DOHH2 (cell line): ENCODE results near the gene ALPK1.

Experiments
- H3F3A ChIP-seq: fragments of 200-600 bp; sonication (generic), shearing (Covaris generic); 2 replicates; pipeline ENCODE4 v1.6.0; 2016; ENCODE audit warnings: antibody characterized with exemption, mild to moderate bottlenecking; ENCODE audit not compliant: control insufficient read depth, insufficient read depth
- H3K27ac ChIP-seq: fragments of 200-600 bp; sonication (generic); 2 replicates; pipeline ENCODE4 v1.5.1; 2014; ENCODE audit warnings: low read depth, mild to moderate bottlenecking, low read length, moderate library complexity
- H3K27me3 ChIP-seq: fragments of 200-600 bp; sonication (generic); 2 replicates; pipeline ENCODE4 v1.6.1; 2014; ENCODE audit warnings: mild to moderate bottlenecking, low read length, mixed read lengths; ENCODE audit not compliant: control insufficient read depth
- H3K36me3 ChIP-seq: fragments of 200-600 bp; sonication (generic); 2 replicates; pipeline ENCODE4 v1.6.1; 2014; ENCODE audit warnings: mild to moderate bottlenecking, low read length, moderate library complexity, mixed read lengths; ENCODE audit not compliant: control insufficient read depth
- H3K4me1 ChIP-seq: fragments of 200-600 bp; sonication (generic); 2 replicates; pipeline ENCODE4 v1.6.1; 2014; ENCODE audit warnings: mild to moderate bottlenecking, low read length, mixed read lengths; ENCODE audit not compliant: control insufficient read depth
- H3K4me2 ChIP-seq: fragments of 200-600 bp; sonication (generic); 2 replicates; pipeline ENCODE4 v1.6.0; 2014; ENCODE audit warnings: mild to moderate bottlenecking, low read length, moderate library complexity
- H3K4me3 ChIP-seq: fragments of 200-600 bp; sonication (generic); 2 replicates; pipeline ENCODE4 v1.5.1; 2014; ENCODE audit warnings: mild to moderate bottlenecking, low read length, mixed read lengths
- H3K79me2 ChIP-seq: fragments of 200-600 bp; sonication (generic); 2 replicates; pipeline ENCODE4 v1.6.1; 2014; ENCODE audit warnings: mild to moderate bottlenecking, low read length, mixed read lengths; ENCODE audit not compliant: control insufficient read depth
- H3K9me2 ChIP-seq: fragments of 200-600 bp; sonication (generic); replicated peaks from 2 replicates; pipeline ENCODE4 v1.6.1; 2014; ENCODE audit warnings: mild to moderate bottlenecking, low read length, mixed read lengths; ENCODE audit not compliant: control insufficient read depth
- H3K9me3 ChIP-seq: fragments of 200-600 bp; sonication (generic); 2 replicates; pipeline ENCODE4 v1.6.1; 2014; ENCODE audit warnings: antibody characterized with exemption, low read length, mixed read lengths; ENCODE audit not compliant: control insufficient read depth, insufficient read depth
- H4K20me1 ChIP-seq: fragments of 200-600 bp; sonication (generic); 2 replicates; pipeline ENCODE4 v1.6.0; 2014; ENCODE audit warnings: low read depth, mild to moderate bottlenecking, antibody characterized with exemption, low read length, moderate library complexity; ENCODE audit not compliant: control insufficient read depth, insufficient read depth
- EZH2phosphoT487 ChIP-seq: fragments of 200-600 bp; sonication (generic); IDR thresholded peaks from 2 replicates; pipeline ENCODE4 v1.6.1; 2017; ENCODE audit warnings: borderline replicate concordance, mild to moderate bottlenecking, antibody characterized with exemption, low read length, moderate library complexity, mixed read lengths
- TF ChIP-seq, protein P1 (sequence below): fragments of 200-600 bp; sonication (generic); IDR thresholded peaks from one replicate; pipeline ENCODE4 v1.5.1; 2014; ENCODE audit warnings: antibody characterized with exemption, mild to moderate bottlenecking, low read depth, low read length; ENCODE audit not compliant: poor library complexity, severe bottlenecking

ALPK1 gene

DNA sequence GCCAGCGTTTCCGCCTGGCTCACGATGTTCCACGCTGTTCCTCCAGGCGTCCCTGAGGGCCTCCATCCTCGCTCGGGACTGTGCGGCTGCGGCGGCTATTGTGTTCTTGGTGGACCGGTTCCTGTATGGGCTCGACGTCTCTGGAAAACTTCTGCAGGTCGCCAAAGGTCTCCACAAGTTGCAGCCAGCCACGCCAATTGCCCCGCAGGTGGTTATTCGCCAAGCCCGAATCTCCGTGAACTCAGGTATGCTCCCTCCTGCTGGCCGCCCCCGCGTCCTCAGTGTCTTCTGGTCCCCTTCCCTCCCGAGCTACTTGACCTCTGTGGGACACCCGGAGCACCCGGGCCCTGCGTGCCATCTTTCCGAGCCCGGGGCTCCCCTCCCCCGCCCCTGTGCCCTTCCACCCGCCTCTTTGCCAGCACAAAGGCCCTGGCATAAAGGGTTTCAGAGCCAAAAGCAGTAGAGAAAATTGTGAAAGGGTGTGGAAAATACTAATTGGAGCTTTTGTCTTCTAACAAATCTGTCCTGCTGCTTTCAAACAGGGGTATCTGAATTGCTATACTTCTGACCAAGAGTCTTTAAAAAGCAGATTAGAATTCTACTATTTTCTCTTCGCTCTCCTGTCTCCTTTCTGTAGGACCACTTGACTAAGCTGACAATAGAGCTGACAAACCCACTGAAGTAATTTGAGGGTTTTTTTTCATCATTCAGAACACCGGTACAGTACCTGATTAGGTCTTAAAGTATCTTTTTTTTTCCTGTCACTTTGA is 114.8 kb downstream of the ALPK1 start:
- H3K9me2 ChIP-seq = no peaks in the 10 kb centered on the region
- no peaks in the 10 kb centered on the region for H3K27me3 ChIP-seq
- no peaks in the 10 kb centered on the region for H3K4me1 ChIP-seq
- no peaks in the 10 kb centered on the region for H3K9me3 ChIP-seq
- no peaks in the 10 kb centered on the region for H4K20me1 ChIP-seq
- H3K36me3 ChIP-seq = no peaks in the 10 kb centered on the region
- H3K27ac ChIP-seq = no peak overlapping the region
- no peak overlapping the region for H3K4me2 ChIP-seq
- no peaks in the 10 kb centered on the region for H3F3A ChIP-seq
- no peaks in the 10 kb centered on the region for H3K79me2 ChIP-seq
- TF ChIP-seq, protein P1, sequence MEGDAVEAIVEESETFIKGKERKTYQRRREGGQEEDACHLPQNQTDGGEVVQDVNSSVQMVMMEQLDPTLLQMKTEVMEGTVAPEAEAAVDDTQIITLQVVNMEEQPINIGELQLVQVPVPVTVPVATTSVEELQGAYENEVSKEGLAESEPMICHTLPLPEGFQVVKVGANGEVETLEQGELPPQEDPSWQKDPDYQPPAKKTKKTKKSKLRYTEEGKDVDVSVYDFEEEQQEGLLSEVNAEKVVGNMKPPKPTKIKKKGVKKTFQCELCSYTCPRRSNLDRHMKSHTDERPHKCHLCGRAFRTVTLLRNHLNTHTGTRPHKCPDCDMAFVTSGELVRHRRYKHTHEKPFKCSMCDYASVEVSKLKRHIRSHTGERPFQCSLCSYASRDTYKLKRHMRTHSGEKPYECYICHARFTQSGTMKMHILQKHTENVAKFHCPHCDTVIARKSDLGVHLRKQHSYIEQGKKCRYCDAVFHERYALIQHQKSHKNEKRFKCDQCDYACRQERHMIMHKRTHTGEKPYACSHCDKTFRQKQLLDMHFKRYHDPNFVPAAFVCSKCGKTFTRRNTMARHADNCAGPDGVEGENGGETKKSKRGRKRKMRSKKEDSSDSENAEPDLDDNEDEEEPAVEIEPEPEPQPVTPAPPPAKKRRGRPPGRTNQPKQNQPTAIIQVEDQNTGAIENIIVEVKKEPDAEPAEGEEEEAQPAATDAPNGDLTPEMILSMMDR = no peak
- no peak for TF ChIP-seq EZH2phosphoT487
- no peak overlapping the region for H3K4me3 ChIP-seq

DNA sequence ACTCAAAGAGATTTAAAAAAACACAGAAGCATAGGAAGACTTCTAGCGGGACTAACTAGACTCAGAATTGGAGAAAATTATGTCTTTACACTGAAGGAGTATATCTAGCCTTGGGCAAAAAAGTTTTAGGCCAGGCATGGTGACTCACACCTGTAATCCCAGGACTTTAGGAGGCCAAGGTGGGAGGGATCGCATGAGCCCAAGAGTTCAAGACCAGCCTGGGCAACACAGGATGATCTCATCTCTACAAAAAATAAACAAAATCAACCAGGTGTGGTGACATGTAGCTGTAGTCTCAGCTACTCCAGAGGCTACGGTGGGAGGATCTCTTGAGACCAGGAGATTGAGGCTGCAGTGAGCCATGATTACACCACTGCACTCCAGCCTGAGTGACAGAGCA is 119.3 kb downstream of the ALPK1 start:
- H3K4me2 ChIP-seq = no peak overlapping the region
- no peak overlapping the region for H3K4me3 ChIP-seq
- H3K27ac ChIP-seq = no peak overlapping the region
- TF ChIP-seq, protein P1 = no peak
- TF ChIP-seq EZH2phosphoT487 = no peak
- no peaks in the 10 kb centered on the region for H3F3A ChIP-seq
- H3K79me2 ChIP-seq = no peaks in the 10 kb centered on the region
- H3K27me3 ChIP-seq = no peaks in the 10 kb centered on the region
- H3K9me3 ChIP-seq = no peaks in the 10 kb centered on the region
- no peaks in the 10 kb centered on the region for H3K9me2 ChIP-seq
- H3K36me3 ChIP-seq = no peaks in the 10 kb centered on the region
- no peaks in the 10 kb centered on the region for H4K20me1 ChIP-seq
- H3K4me1 ChIP-seq = no peaks in the 10 kb centered on the region

DNA sequence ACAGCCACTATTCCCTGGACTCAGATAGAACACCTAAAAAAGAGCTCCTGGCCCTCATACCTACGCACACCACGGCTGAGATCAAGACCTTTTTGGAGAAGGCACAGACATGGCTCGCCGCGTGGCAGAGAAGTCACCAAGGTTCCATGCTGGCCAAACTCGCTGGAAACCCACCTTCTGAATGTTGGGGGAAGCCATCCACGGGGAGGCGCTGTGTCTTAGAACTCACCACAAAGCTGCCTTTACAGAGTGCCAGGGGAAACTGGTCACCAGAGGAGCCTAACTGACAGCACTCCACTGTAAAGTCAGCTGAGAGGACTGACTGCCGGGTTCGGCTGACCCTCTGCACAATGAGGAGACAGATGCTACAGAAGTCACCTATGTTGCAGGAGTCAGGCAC is 120.9 kb downstream of the ALPK1 start:
- H3K36me3 ChIP-seq = no peaks in the 10 kb centered on the region
- TF ChIP-seq, protein P1 = no peak
- TF ChIP-seq EZH2phosphoT487 = no peak
- no peaks in the 10 kb centered on the region for H3K27me3 ChIP-seq
- H3K4me1 ChIP-seq = no peaks in the 10 kb centered on the region
- H3K79me2 ChIP-seq = no peaks in the 10 kb centered on the region
- no peak overlapping the region for H3K4me2 ChIP-seq
- H3K4me3 ChIP-seq = no peak overlapping the region
- H3K27ac ChIP-seq = no peak overlapping the region
- no peaks in the 10 kb centered on the region for H3K9me3 ChIP-seq
- H4K20me1 ChIP-seq = no peaks in the 10 kb centered on the region
- H3K9me2 ChIP-seq = no peaks in the 10 kb centered on the region
- no peaks in the 10 kb centered on the region for H3F3A ChIP-seq
